Thyroid gland (tissue), 4 donors: Measurements from ENCODE around the gene METTL9.

Experiments used
- POLR2A ChIP-seq, 2 donors: fragments of 450-650 bp; IDR thresholded peaks; one replicate each; pipeline ENCODE4 v1.6.1; 2017; ENCODE audit warnings: antibody characterized with exemption in 2 of 2, mild to moderate bottlenecking in 2 of 2, moderate library complexity in 1 of 2
- TF ChIP-seq, protein P1 (sequence below), 6 experiments: fragments of 200-600 bp in 3 of 6; fragments of 450-650 bp in 3 of 6; sonication (generic) in 3 of 6; IDR thresholded peaks; one replicate each; pipeline ENCODE4 v1.5.1; 2016 to 2019; ENCODE audit warnings: antibody characterized with exemption in 6 of 6, mild to moderate bottlenecking in 2 of 6, inconsistent platforms in 1 of 6, moderate library complexity in 1 of 6

DNA sequence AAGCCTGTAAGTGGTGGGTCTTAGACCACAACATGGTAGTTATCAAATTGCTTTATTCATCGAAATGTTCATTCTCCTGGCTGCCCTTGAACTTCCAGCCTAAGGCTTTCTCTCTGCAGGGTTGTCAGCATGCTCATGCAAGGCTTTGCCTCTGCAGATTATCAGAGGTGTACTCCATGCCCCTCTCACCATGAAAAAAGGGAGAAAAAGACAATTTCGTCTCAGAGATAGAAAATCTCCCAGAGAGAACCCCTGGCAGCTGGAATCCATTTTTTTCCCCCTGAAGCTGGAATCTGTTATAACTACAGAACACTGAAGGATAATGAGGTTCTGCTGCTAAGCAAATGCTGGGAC, 33.9 kb upstream of the METTL9 start:
- TF ChIP-seq, protein P1, sequence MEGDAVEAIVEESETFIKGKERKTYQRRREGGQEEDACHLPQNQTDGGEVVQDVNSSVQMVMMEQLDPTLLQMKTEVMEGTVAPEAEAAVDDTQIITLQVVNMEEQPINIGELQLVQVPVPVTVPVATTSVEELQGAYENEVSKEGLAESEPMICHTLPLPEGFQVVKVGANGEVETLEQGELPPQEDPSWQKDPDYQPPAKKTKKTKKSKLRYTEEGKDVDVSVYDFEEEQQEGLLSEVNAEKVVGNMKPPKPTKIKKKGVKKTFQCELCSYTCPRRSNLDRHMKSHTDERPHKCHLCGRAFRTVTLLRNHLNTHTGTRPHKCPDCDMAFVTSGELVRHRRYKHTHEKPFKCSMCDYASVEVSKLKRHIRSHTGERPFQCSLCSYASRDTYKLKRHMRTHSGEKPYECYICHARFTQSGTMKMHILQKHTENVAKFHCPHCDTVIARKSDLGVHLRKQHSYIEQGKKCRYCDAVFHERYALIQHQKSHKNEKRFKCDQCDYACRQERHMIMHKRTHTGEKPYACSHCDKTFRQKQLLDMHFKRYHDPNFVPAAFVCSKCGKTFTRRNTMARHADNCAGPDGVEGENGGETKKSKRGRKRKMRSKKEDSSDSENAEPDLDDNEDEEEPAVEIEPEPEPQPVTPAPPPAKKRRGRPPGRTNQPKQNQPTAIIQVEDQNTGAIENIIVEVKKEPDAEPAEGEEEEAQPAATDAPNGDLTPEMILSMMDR (IDR thresholded peaks at IDR 0.05) = no peak
- TF ChIP-seq POLR2A (IDR thresholded peaks at IDR 0.05) = no peak
